ENCODE data around the gene CCNY.
"Not testable (repeated sequence)": the region's sequence is repeated elsewhere in the genome, so short reads cannot be mapped to it uniquely, and the experiment has no call there.

The CCNY gene

GRCh38 chr10:35336084-35336831, at the start of gene CCNY:
CCNY (plus strand) TSS chr10:35336509; CDS start chr10:35337054, 545 bp downstream.
- peak within 1 kb of the TSS; percentile 80 to 99 (median 99) for H3K4me3 ChIP-seq
- H3K27ac ChIP-seq: peak within 1 kb of the TSS; percentile 64 to 93 (median 87)

DNA sequence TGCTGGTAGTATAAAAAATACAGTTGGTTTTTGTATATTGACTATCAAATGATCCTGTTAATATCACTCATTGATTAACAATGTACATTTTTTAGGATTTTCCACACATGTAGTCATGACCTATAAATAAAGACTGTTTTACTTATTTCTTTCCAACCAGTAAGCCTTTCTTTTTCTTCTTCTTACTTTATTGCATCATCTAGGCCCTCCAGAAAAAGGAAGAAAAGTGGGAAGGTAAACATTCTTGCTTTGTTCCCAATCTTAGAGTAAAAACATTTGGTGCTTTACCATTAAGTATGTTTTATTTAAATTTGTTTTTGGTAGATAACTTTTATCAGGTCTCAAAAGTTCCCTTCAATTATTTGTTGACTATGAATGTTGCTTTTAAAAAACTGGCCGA, 47.1 kb upstream of the CCNY start:
- no peak overlapping the region for H3K27ac ChIP-seq
- H3K4me3 ChIP-seq: no peak overlapping the region

- H3K4me3 ChIP-seq: no peak overlapping the region
- H3K27ac ChIP-seq: no peak overlapping the region
Observed at GRCh38 chr10:35294506-35294905, 41.8 kb upstream of the CCNY start.

- H3K27ac ChIP-seq: no peak overlapping the region
- H3K4me3 ChIP-seq: no peak overlapping the region
Observed at GRCh38 chr10:35299016-35299415, 37.3 kb upstream of the CCNY start.

GRCh38 chr10:35300063-35300699, 36.1 kb upstream of the CCNY start:
- H3K27ac ChIP-seq: peak overlapping the region in 1 of 21 experiments; percentile 6
- H3K4me3 ChIP-seq: no peak overlapping the region

DNA sequence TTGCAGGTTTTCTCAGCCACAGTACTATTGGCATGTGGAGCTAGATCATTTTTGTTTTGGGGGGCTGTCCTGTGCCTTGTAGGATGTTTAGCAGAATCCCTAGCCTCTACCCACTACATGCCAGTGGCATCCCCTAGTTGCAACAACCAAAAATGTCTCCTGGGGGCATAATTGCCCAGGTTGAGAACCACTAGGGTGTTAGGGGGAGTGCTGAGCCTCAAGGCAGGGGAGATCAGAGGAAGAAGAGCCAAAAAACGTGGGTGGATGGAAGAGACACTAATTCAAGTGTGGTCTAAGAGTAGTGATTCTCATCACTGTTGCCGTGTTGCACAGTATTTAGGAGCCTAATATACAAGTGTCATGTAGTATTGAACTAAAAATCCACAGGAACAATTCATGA, 31.7 kb upstream of the CCNY start:
- no peak overlapping the region for H3K4me3 ChIP-seq
- H3K27ac ChIP-seq: no peak overlapping the region

- no peak overlapping the region for H3K4me3 ChIP-seq
- H3K27ac ChIP-seq: peak overlapping the region in 4 of 21 experiments; percentile 25 to 54 (median 44)
Observed at GRCh38 chr10:35306852-35307251, 29.5 kb upstream of the CCNY start.

DNA sequence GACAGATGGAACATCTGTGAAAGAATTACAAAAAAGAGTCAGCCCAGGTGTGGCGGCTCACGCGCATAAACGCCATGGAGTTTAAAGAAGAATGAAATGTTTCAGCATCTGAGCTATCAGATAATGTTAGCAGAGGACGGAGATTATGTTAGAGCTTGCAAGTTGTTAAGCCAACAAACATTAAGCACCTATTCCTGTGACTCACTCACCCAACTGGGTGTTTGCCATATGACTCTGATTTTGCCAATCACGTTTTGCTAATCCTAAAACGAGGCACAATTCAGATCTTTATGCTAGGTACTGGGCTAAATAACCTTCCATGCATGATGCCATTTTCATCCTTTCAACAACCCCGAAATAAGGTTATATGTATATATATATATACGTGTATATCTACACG, 29.0 kb upstream of the CCNY start:
- Histone ChIP-seq H3K4me3 (no peak overlapping the region), H3K27ac (peak overlapping the region in 2 of 21 experiments; percentile 25 to 54)

- H3K4me3 ChIP-seq: no peak overlapping the region
- H3K27ac ChIP-seq: no peak overlapping the region
Observed at GRCh38 chr10:35308809-35309208, 27.5 kb upstream of the CCNY start.

DNA sequence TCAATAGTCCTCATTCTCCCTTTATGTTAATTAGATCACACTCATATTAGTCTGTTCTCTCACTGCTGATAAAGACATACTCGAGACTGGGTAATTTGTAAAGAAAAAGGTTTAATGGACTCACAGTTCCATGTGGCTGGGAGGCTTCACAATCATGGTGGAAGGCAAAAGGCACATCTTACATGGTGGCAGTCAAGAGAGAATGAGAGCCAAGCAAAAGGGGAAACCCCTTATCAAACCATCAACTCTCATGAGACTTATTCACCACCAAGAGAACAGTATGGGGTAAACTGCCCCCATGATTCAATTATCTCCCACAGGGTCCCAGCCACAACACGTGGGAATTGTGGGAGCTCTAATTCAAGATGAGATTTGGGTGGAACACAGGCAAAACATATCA, 22.2 kb upstream of the CCNY start:
- not testable (repeated sequence) for H3K4me3 ChIP-seq, H3K27ac ChIP-seq

DNA sequence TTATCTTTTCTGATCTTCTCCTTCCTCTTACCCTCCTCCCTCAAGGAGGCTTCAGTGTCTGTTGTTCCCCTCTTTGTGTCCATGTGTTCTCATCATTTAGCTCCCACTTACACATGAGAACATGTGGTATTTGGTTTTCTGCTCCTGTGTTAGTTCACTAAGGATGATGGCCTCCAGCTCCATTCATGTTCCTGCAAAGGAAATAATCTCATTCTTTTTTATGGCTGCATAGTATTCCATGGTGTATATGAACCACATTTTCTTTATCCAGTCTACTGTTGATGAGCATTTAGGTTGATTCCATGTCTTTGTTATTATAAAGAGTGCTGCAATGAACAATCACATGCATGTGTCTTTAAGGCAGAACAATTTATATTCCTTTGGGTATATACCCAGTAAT, 21.1 kb upstream of the CCNY start:
- not testable (repeated sequence) for H3K27ac ChIP-seq, H3K4me3 ChIP-seq

- no peak overlapping the region for H3K27ac ChIP-seq
- no peak overlapping the region for H3K4me3 ChIP-seq
Observed at GRCh38 chr10:35316218-35316967, 19.9 kb upstream of the CCNY start.

GRCh38 chr10:35318551-35318950, 17.8 kb upstream of the CCNY start:
- no peak overlapping the region for H3K27ac ChIP-seq
- H3K4me3 ChIP-seq: no peak overlapping the region

- Histone ChIP-seq H3K4me3 (no peak overlapping the region), H3K27ac (no peak overlapping the region)
Observed at GRCh38 chr10:35320341-35320740, 16.0 kb upstream of the CCNY start.

DNA sequence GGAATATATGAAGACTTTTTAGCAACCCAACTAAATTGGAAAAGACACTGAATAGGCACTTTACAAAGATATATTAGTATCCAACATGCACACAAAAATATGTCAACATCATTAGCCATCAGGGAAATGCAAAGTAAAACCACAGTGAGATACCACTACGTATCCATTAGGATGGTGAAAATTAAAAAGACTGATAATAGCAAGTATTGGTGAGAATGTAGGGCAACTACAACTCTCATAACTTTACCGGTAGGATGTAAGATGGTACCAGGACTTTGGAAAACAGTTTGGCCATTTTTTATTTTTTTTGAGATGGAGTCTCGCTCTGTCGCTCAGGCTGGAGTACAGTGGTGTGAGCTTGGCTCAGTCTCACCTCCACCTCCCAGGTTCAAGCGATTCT, 13.7 kb upstream of the CCNY start:
- H3K4me3 ChIP-seq: no peak overlapping the region
- no peak overlapping the region for H3K27ac ChIP-seq

- H3K27ac ChIP-seq: no peak overlapping the region
Observed at GRCh38 chr10:35324196-35324595, 12.1 kb upstream of the CCNY start.

DNA sequence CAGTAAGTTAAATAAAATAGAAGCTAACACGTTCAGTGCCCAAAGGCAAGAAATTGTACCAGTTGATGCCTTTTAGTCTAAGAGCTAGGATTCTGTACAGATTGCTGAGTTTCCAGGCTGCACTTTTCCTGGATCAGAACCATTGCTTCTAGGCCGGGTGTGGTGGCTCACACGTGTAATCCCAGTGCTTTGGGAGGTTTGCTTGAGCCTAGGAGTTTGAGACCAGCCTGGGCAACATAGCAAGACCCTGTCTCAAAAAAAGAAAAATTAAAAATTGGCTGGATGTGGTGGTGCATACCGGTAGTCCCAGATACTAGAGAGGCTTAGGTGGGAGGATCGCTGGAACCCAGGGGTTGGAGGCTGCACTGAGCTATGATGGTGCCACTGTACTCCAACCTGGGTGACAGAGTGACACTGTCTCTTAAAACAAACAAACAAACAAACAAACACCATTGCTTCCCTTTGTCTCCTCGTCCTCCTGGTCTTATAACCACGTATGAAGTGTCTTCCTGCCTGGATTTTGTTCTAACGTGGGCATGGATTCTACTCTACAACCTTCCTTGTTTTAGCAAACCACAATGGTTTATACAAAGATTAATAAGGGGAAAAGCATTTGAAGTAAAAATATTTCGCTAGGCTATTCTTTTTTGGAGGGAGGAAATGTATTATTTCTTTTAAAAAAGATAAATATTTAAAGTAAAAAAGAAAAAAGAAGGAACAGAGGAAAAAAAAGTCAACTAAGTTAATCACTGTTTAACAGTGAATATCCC, 9.7 kb upstream of the CCNY start:
- Histone ChIP-seq H3K27ac (no peak overlapping the region), H3K4me3 (no peak overlapping the region)

More at GRCh38 chr10:35324196-35324595, 12.1 kb upstream of the CCNY start:
- H3K4me3 ChIP-seq: no peak overlapping the region

- no peak overlapping the region for H3K4me3 ChIP-seq
- H3K27ac ChIP-seq: no peak overlapping the region
Observed at GRCh38 chr10:35327790-35328403, 8.4 kb upstream of the CCNY start.

DNA sequence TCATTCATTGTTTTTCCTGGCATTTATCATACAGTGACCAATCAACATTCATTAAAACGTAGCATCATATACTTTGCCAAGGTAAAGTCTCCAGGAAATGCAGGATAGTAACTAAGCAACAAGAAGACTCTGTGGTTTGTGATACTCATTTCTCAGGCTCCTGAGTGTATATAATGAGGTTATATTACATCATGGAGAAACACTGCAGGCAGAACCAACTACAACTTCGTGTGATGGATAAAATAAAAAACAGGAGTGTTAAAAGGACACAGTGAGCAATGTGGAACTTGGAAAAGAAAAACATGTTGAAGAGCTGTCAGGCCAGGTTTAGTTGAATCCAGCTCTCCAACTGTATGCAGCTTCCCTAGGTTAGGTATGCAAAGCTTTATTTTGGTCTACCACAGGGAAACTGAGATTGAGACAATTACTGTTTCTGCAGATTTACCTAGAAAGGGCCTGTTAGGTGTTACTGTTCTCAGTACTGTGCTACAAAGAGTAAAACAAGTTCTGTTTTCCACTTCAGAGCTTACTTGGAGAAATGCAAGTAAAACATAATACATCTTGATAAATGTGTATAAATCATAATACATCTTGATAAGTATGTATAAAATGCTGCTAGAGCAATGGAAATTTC, 7.8 kb upstream of the CCNY start:
- no peak overlapping the region for H3K4me3 ChIP-seq
- H3K27ac ChIP-seq: no peak overlapping the region

All from skin epidermis (tissue), 12 donors.